OCI-LY1 (cell line): ENCODE data around the gene MAP7.
"Not testable (repeated sequence)": the region's sequence is repeated elsewhere in the genome, so short reads cannot be mapped to it uniquely, and the experiment has no call there.

Experiments
- H2AFZ ChIP-seq: fragments of 200-600 bp; sonication (generic), shearing (Covaris generic); 2 replicates; pipeline ENCODE4 v1.6.0; 2014; ENCODE audit warnings: antibody characterized with exemption, mild to moderate bottlenecking, low read length
- H3F3A ChIP-seq: fragments of 200-600 bp; sonication (generic), shearing (Covaris generic); 2 replicates; pipeline ENCODE4 v1.6.0; 2014; ENCODE audit warnings: mild to moderate bottlenecking, antibody characterized with exemption, low read length, moderate library complexity; ENCODE audit not compliant: insufficient read depth
- H3K27ac ChIP-seq: fragments of 200-600 bp; sonication (generic); 2 replicates; pipeline ENCODE4 v1.5.1; 2014; ENCODE audit warnings: low read length, mixed run types, mild to moderate bottlenecking, low read depth; ENCODE audit not compliant: poor library complexity, severe bottlenecking
- H3K27me3 ChIP-seq: fragments of 200-600 bp; sonication (generic); 2 replicates; pipeline ENCODE4 v1.6.0; 2014; ENCODE audit warnings: antibody characterized with exemption, mild to moderate bottlenecking, low read length, moderate library complexity; ENCODE audit not compliant: insufficient read depth
- H3K36me3 ChIP-seq: fragments of 200-600 bp; sonication (generic); 2 replicates; pipeline ENCODE4 v1.6.1; 2014; ENCODE audit warnings: mild to moderate bottlenecking, antibody characterized with exemption, low read length, moderate library complexity, mixed read lengths; ENCODE audit not compliant: insufficient read depth
- H3K4me1 ChIP-seq: fragments of 200-600 bp; sonication (generic); 2 replicates; pipeline ENCODE4 v1.5.1; 2014; ENCODE audit warnings: mild to moderate bottlenecking, low read length, moderate library complexity; ENCODE audit not compliant: insufficient read depth, severe bottlenecking
- H3K4me2 ChIP-seq: fragments of 200-600 bp; sonication (generic), shearing (Covaris generic); 2 replicates; pipeline ENCODE4 v1.6.1; 2014; ENCODE audit warnings: low read length
- H3K4me3 ChIP-seq: fragments of 200-600 bp; sonication (generic); 2 replicates; pipeline ENCODE4 v1.5.1; 2014; ENCODE audit warnings: low read length, low read depth, mild to moderate bottlenecking, mixed read lengths; ENCODE audit not compliant: poor library complexity, severe bottlenecking
- H3K79me2 ChIP-seq: fragments of 200-600 bp; shearing (Covaris generic); 2 replicates; pipeline ENCODE4 v1.6.1; 2016; ENCODE audit warnings: mixed run types, low read length, mixed read lengths; ENCODE audit not compliant: insufficient read depth
- H3K9ac ChIP-seq: fragments of 200-600 bp; sonication (generic), shearing (Covaris generic); 2 replicates; pipeline ENCODE4 v1.6.1; 2014; ENCODE audit warnings: mild to moderate bottlenecking, low read length, mixed read lengths
- H3K9me2 ChIP-seq: fragments of 200-600 bp; sonication (generic), shearing (Covaris generic); 2 replicates; pipeline ENCODE4 v1.6.1; 2014; ENCODE audit warnings: low read depth, mild to moderate bottlenecking, low read length, mixed read lengths
- H3K9me3 ChIP-seq: fragments of 200-600 bp; shearing (Covaris generic); 2 replicates; pipeline ENCODE4 v1.6.1; 2014; ENCODE audit warnings: low read length, mixed read lengths
- H4K20me1 ChIP-seq: fragments of 200-600 bp; sonication (generic), shearing (Covaris generic); 2 replicates; pipeline ENCODE4 v1.6.0; 2016; ENCODE audit warnings: mild to moderate bottlenecking, low read length; ENCODE audit not compliant: insufficient read depth
- EZH2 ChIP-seq: fragments of 200-600 bp; sonication (generic), shearing (Covaris generic); IDR thresholded peaks from 2 replicates; pipeline ENCODE4 v1.8.0; 2017; ENCODE audit warnings: borderline replicate concordance, mixed run types, mild to moderate bottlenecking, antibody characterized with exemption, low read length, moderate library complexity, mixed read lengths
- TF ChIP-seq, protein P1 (sequence below): fragments of 200-600 bp; sonication (generic), shearing (Covaris generic); IDR thresholded peaks from 2 replicates; pipeline ENCODE4 v1.5.1; 2017; ENCODE audit warnings: mild to moderate bottlenecking, antibody characterized with exemption, low read length, moderate library complexity, mixed read lengths

Gene MAP7

DNA sequence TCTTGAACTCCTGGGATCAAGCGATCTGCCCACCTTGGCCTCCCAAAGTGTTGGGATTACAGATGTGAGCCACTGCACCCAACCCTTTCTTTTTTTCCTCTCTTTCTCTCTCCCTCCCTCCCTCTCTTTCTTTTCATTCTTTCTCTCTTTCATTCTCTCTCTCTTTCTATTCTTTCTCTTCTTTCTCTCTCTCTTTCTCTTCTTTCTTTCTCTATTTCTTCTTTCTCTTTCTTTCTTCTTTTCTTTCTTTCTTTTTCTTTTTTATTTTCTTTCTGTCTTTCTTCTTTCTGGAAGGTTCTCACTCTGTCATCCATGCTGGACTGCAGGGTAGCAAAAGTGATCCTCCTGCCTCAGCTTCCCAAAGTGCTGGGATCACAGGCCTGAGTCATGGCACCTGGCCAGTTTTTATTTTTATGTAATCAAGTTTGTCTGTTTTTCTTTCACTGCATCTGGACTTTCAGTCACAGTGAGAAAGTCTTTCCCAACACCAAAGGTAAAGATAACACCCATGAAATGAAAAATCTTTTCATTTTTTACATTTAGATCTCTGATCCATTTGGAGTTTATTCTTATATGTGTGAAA, 240.4 kb downstream of the MAP7 start:
- H3K4me2 ChIP-seq = no peak overlapping the region
- no peaks in the 10 kb centered on the region for H3K9me2 ChIP-seq
- no peak overlapping the region for H3K9ac ChIP-seq
- no peaks in the 10 kb centered on the region for H3K9me3 ChIP-seq
- H3K27me3 ChIP-seq = no peaks in the 10 kb centered on the region
- H2AFZ ChIP-seq = no peak overlapping the region
- H3K36me3 ChIP-seq = no peaks in the 10 kb centered on the region
- no peaks in the 10 kb centered on the region for H3K4me1 ChIP-seq
- H3K4me3 ChIP-seq = no peak overlapping the region
- no peak overlapping the region for H3K27ac ChIP-seq
- H4K20me1 ChIP-seq = no peaks in the 10 kb centered on the region
- TF ChIP-seq, protein P1, sequence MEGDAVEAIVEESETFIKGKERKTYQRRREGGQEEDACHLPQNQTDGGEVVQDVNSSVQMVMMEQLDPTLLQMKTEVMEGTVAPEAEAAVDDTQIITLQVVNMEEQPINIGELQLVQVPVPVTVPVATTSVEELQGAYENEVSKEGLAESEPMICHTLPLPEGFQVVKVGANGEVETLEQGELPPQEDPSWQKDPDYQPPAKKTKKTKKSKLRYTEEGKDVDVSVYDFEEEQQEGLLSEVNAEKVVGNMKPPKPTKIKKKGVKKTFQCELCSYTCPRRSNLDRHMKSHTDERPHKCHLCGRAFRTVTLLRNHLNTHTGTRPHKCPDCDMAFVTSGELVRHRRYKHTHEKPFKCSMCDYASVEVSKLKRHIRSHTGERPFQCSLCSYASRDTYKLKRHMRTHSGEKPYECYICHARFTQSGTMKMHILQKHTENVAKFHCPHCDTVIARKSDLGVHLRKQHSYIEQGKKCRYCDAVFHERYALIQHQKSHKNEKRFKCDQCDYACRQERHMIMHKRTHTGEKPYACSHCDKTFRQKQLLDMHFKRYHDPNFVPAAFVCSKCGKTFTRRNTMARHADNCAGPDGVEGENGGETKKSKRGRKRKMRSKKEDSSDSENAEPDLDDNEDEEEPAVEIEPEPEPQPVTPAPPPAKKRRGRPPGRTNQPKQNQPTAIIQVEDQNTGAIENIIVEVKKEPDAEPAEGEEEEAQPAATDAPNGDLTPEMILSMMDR = no peak
- no peak for TF ChIP-seq EZH2
- H3K79me2 ChIP-seq = no peaks in the 10 kb centered on the region
- no peaks in the 10 kb centered on the region for H3F3A ChIP-seq

DNA sequence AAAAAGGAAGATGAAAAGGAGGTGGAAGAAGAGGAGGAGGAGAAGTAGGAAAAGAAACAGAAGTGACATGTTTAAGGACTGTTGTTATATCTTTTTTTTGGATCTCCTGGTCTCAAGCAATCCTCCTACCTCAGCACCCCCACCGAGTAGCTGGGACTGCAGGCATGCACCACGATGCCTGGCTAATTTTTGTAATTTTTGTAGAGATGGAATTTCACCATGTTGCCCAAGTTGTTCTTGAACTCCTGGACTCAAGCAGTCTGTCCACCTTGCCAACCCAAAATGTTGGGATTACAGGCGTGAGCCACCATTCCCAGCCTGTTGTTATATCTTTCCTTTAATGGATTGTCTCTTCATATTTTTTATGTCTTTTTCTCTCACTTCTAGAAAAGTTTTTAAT, 241.1 kb downstream of the MAP7 start:
- no peaks in the 10 kb centered on the region for H3F3A ChIP-seq
- H2AFZ ChIP-seq = no peak overlapping the region
- H3K27me3 ChIP-seq = no peaks in the 10 kb centered on the region
- H3K79me2 ChIP-seq = no peaks in the 10 kb centered on the region
- H3K9me2 ChIP-seq = no peaks in the 10 kb centered on the region
- H3K4me1 ChIP-seq = no peaks in the 10 kb centered on the region
- H3K9ac ChIP-seq = no peak overlapping the region
- no peak overlapping the region for H3K4me3 ChIP-seq
- no peaks in the 10 kb centered on the region for H3K9me3 ChIP-seq
- TF ChIP-seq, protein P1 = no peak
- TF ChIP-seq EZH2 = no peak
- H3K4me2 ChIP-seq = no peak overlapping the region
- H3K27ac ChIP-seq = no peak overlapping the region
- H4K20me1 ChIP-seq = no peaks in the 10 kb centered on the region
- no peaks in the 10 kb centered on the region for H3K36me3 ChIP-seq

DNA sequence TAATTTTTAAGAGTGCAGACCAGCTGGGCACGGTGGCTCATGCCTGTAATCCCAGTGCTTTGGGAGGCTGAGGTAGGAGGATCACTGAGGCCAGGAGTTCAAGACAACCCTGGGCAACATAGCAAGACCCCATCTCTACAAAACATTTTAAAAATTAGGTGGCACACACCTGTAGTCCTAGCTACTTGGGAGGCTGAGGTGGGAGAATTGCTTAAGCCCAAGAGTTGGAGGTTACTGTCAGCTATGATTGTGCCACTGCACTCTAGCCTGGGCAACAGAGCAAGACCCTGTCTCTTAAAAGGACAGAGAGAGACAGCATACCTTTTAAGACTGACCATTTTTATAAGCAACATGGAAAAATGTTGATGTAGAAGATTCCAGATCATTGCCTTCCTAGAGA, 241.8 kb downstream of the MAP7 start:
- not testable (repeated sequence) for H3K79me2 ChIP-seq, H2AFZ ChIP-seq, H4K20me1 ChIP-seq, H3K4me3 ChIP-seq, H3K9ac ChIP-seq, H3K27me3 ChIP-seq, H3K4me1 ChIP-seq, H3K36me3 ChIP-seq, H3K9me3 ChIP-seq, H3K4me2 ChIP-seq, H3K27ac ChIP-seq, H3K9me2 ChIP-seq, H3F3A ChIP-seq

DNA sequence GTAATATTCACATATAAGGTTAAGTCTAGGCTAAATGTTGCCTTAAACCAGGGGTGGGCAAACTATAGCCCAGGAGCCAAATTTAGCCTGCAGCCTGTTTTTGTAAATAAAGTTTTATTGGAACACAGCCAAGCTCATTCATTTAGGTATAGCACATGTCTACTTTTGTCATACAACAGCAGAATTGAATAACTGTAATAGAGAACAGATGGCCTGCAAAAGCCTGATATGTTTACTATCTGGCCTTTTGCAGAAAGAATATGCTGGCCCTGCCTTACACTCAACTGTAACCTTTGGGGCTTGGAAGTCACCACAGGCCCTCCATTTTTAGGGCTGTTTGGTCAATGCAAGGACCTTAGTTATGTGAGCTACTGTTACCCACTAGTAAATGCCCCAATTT, 242.9 kb downstream of the MAP7 start:
- Histone ChIP-seq H4K20me1 (no peaks in the 10 kb centered on the region), H3K4me1 (no peaks in the 10 kb centered on the region), H3K36me3 (no peaks in the 10 kb centered on the region), H3K9ac (no peak overlapping the region), H3K4me2 (no peak overlapping the region), H3K79me2 (no peaks in the 10 kb centered on the region), H3F3A (no peaks in the 10 kb centered on the region), H3K27me3 (no peaks in the 10 kb centered on the region), H3K27ac (no peak overlapping the region), H3K9me2 (no peaks in the 10 kb centered on the region), H2AFZ (no peak overlapping the region), H3K4me3 (no peak overlapping the region), H3K9me3 (peaks cover 6% of the 10 kb centered on the region; the same call in 1 of the 2 replicates)
- TF ChIP-seq, protein P1 = no peak
- no peak for TF ChIP-seq EZH2
